Measurements from ENCODE around the gene GTF3C4.

GTF3C4 gene

DNA sequence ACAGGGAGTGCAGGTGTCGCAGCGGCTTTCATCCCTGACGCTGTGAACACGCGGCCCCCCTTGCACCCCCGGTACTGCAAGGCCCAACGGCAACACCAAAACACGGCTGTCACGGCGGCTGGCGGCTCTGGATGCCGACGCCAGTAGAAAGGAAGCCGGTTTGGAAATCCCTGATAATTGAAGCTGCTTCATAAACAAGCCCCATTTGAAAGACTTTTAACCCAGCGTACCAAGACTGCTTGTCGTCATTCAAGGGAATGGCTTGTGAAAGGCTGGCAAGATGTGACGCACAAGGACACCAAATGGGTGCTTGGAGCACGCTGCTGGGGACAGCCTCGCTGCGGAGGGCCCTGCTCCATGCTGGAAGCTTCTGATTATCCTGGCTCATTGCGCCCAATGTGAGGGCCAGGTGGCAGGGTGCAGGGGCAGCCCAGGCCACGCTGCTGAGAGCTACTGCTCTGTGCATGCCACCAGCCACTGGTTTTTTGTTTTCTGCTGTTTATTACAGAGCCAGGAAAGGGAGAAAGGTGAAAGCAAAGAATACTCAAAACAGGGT is 63.1 kb downstream of the GTF3C4 start:
- DNase-seq: no peak

DNA sequence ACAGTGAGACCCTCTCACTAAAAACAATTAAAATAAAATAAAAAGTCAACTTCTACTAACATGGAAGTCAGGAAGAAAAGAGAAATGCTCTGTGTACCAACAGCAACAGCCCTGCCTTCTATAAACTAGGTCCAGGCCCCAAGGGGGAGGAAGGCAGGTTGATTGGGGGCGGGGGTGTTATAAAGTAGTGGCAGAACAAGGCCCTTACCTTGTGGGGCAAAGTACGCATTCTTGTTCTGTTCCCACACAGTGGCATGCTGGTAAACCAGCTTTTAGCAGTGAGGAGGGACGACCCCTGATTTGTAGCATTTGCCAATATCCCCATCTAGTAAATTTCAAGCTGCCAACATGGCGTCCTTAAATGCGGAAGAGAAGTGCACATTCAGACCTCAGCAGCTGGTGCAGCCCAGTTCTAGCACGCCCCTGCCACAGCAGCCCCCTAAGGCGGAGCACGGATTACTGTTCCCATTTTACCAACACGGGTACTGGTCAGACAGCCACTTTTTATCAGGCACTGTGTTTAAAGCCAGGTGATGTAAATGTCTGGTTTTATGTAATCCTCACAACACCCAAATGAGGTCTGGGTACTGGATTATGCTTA is 69.5 kb downstream of the GTF3C4 start:
- DNase-seq: no peak

DNA sequence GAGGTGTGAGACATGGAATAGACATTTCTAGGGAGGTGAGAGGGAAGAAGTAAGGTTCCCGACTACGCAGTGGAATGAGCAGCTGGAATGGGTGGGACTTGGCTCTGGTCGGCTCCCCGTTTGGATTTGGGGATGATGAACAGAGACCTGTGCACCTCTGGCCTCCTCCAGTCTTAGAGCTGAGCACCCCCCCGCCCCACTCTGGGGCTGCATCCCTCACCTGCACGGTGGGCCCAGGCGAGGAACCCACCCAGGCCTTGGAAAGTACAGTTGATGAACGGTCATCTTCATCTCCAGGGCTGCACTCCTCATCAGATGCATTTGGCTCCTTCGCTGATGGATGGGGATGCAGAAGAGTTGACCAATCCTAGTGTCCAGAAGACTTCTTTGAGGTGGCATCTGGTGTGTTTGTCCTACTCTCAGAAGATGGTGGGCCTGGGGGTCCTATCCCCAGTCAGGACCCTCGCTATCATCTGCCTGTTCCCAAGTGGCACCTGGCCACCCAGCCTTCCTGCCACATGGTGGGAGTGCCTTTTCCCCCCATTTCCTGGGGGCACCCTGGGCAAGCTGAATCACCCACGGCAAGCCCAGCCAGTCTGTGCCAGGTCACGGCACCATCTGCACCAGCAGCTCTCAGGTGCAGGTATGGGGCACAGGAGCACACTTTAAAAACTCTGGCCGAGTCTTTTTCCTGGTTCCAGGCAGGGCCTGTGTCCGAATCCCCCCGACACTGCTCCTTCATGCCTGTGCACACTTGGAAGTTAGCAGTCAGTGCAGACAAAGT is 70.5 kb downstream of the GTF3C4 start:
- DNase-seq: no peak

DNA sequence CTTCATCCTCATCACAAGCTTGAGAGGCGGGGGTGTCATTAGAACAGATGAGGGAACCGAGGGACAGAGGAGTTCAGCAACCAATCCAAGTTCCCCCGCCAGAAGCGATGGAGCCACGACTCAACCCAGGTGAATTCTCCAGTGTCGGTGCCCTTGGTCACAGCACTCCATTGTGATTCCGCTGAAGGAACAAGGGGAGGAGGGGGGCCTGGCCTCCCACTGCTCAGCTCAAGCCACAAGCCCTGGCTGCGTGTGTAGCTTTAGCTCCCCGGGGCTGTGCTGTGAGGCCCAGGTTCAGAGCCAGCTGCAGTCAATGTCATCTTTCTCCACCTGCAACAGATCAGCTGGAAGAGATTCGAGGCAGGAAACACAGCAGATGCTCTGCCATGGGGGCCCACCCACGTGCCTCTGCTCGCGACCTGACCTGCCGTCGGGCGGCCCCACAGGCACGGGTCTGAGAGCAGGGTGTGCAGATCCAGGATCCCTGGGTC is 72.6 kb downstream of the GTF3C4 start:
- no peak for DNase-seq

DNA sequence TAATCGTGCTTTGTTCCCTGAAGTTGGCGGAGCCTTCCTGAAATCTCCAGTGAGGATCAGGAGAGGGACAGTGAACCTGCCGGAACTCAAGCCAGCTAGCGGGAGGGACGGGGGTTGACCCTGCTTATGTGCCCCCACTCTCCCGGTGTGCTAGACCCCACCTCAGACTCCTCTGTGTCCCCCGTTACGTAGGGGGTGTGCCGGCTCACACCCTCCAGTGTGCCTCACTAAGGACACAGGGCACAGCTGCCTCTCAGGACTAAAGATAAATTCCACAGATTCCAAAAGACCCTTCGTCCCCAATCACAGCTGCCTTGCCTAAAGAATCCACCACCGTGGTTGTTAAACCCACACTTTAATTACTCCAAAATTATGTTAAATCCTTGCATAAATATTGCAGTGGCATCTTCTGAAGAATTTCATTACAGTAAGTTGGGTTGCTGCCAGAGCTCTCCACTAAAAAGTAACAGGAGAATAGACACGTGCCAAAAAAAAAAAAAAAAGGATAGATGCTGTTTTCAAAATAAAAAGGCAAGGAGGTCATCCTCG is 73.7 kb downstream of the GTF3C4 start:
- DNase-seq: no peak

Data from NCI-H510A (cell line).